Measurements from ENCODE around the gene TEKT2. TPM values are rescaled to one million over a fixed set of nuclear protein-coding genes. Genes with fewer than 3 reads are reported as not detected.

Gene TEKT2
- polyA plus RNA-seq, 10 donors = 0.28 to 0.65 (median 0.46) TPM

GRCh38 chr1:36128126-36128904 lies 44.4 kb downstream of the TEKT2 start:
- DNase-seq = no peak

- DNase-seq = no peak
Measured at GRCh38 chr1:36128905-36129206, 45.0 kb downstream of the TEKT2 start.

- DNase-seq = no peak
Measured at GRCh38 chr1:36132029-36132428, 48.1 kb downstream of the TEKT2 start.

GRCh38 chr1:36133484-36133883 lies 49.6 kb downstream of the TEKT2 start:
- DNase-seq = peak; percentile 50 to 85 (median 66)

GRCh38 chr1:36134031-36134430 lies 50.1 kb downstream of the TEKT2 start:
- no peak for DNase-seq

GRCh38 chr1:36134505-36135329 lies 50.8 kb downstream of the TEKT2 start:
- DNase-seq = peak; percentile 57 to 87 (median 76)

GRCh38 chr1:36135330-36135667 lies 51.4 kb downstream of the TEKT2 start:
- peak in 2 of 3 donors; percentile 49 to 73 for DNase-seq

GRCh38 chr1:36135796-36136195 lies 51.9 kb downstream of the TEKT2 start:
- no peak for DNase-seq

- peak in 1 of 3 donors; percentile 75 for DNase-seq
Measured at GRCh38 chr1:36136535-36136934, 52.6 kb downstream of the TEKT2 start.

GRCh38 chr1:36137226-36137625 lies 53.3 kb downstream of the TEKT2 start:
- DNase-seq = no peak

GRCh38 chr1:36137776-36138175 lies 53.9 kb downstream of the TEKT2 start:
- DNase-seq = no peak

Other genes starting within 250 kb of the TEKT2 start
- 10 to 100 TPM in 6 of 10 donors, 1 to 10 TPM in 4; 7.9 to 11.5 (median 10.1) TPM for gene AGO1, start 200.9 kb upstream of the TEKT2 start, polyA plus RNA-seq (ENCODE audit: insufficient read length in 10 of 10)
- gene AGO3, start 153.0 kb upstream of the TEKT2 start, polyA plus RNA-seq (ENCODE audit: insufficient read length in 10 of 10) = 10 to 100 TPM in 5 of 10 donors, 1 to 10 TPM in 5; 8.0 to 13.9 (median 10.7) TPM
- gene ADPRS, start 4.8 kb downstream of the TEKT2 start, polyA plus RNA-seq (ENCODE audit: insufficient read length in 10 of 10) = 10 to 100 TPM; 21.8 to 26.8 (median 25.4) TPM
- gene COL8A2, start 41.1 kb downstream of the TEKT2 start, polyA plus RNA-seq (ENCODE audit: insufficient read length in 10 of 10) = 10 to 100 TPM in 8 of 10 donors, 1 to 10 TPM in 2; 5.5 to 35.9 (median 16.9) TPM
- gene TRAPPC3, start 65.4 kb downstream of the TEKT2 start, polyA plus RNA-seq (ENCODE audit: insufficient read length in 10 of 10) = 10 to 100 TPM; 32.3 to 44.8 (median 33.9) TPM
- 100 to 1,000 TPM; 117 to 169 (median 141) TPM for gene MAP7D1, start 72.1 kb downstream of the TEKT2 start, polyA plus RNA-seq (ENCODE audit: insufficient read length in 10 of 10)
- 100 to 1,000 TPM in 3 of 10 donors, 10 to 100 TPM in 7; 83.5 to 120 (median 95.6) TPM for gene THRAP3, start 140.3 kb downstream of the TEKT2 start, polyA plus RNA-seq (ENCODE audit: insufficient read length in 10 of 10)
- gene SH3D21, start 222.3 kb downstream of the TEKT2 start, polyA plus RNA-seq (ENCODE audit: insufficient read length in 10 of 10) = 1 to 10 TPM; 1.8 to 5.1 (median 3.1) TPM
- gene EVA1B, start 239.6 kb downstream of the TEKT2 start, polyA plus RNA-seq (ENCODE audit: insufficient read length in 10 of 10) = 10 to 100 TPM; 17.7 to 53.6 (median 29.9) TPM

Data from muscle of back (tissue), 11 donors.